HuH-7.5 (cell line): ENCODE results near the gene LRRTM2.

ENCODE experiments used
- DNase-seq: peaks from one replicate; pipeline ENCODE4 v3.0.0; 2011; ENCODE audit warnings: low spot score

LRRTM2 gene

GRCh38 chr5:138878437-138879235, 3.5 kb upstream of the LRRTM2 start:
- no peak for DNase-seq

- no peak for DNase-seq
Observed at GRCh38 chr5:138876811-138877210, 1.7 kb upstream of the LRRTM2 start.

- no peak for DNase-seq
Observed at GRCh38 chr5:138875946-138876345, 811 bp upstream of the LRRTM2 start.

GRCh38 chr5:138875552-138875875, 379 bp upstream of the LRRTM2 start:
- DNase-seq: no peak

- DNase-seq: no peak
Observed at GRCh38 chr5:138874241-138874640, 894 bp downstream of the LRRTM2 start.

GRCh38 chr5:138873466-138874221, 1.5 kb downstream of the LRRTM2 start:
- no peak for DNase-seq

GRCh38 chr5:138872841-138873465, 2.2 kb downstream of the LRRTM2 start:
- DNase-seq: no peak

- DNase-seq: no peak
Observed at GRCh38 chr5:138870611-138871010, 4.5 kb downstream of the LRRTM2 start.

GRCh38 chr5:138869763-138870500, 5.2 kb downstream of the LRRTM2 start:
- no peak for DNase-seq

GRCh38 chr5:138869038-138869437, 6.1 kb downstream of the LRRTM2 start:
- no peak for DNase-seq

- no peak for DNase-seq
Observed at GRCh38 chr5:138867011-138867410, 8.1 kb downstream of the LRRTM2 start.

- no peak for DNase-seq
Observed at GRCh38 chr5:138853132-138853531, 22.0 kb downstream of the LRRTM2 start.

- no peak for DNase-seq
Observed at GRCh38 chr5:138850865-138851435, 24.2 kb downstream of the LRRTM2 start.

- no peak for DNase-seq
Observed at GRCh38 chr5:138849882-138850281, 25.3 kb downstream of the LRRTM2 start.

GRCh38 chr5:138849439-138849838, 25.7 kb downstream of the LRRTM2 start:
- no peak for DNase-seq

- no peak for DNase-seq
Observed at GRCh38 chr5:138844812-138845513, 30.2 kb downstream of the LRRTM2 start.

GRCh38 chr5:138844125-138844461, 31.0 kb downstream of the LRRTM2 start:
- DNase-seq: no peak

- no peak for DNase-seq
Observed at GRCh38 chr5:138843316-138844124, 31.6 kb downstream of the LRRTM2 start.

GRCh38 chr5:138841531-138841930, 33.6 kb downstream of the LRRTM2 start:
- DNase-seq: no peak

- DNase-seq: no peak
Observed at GRCh38 chr5:138840103-138840502, 35.0 kb downstream of the LRRTM2 start.

GRCh38 chr5:138837160-138837559, 38.0 kb downstream of the LRRTM2 start:
- no peak for DNase-seq
